OCI-M1 (cell line): ENCODE measurements around the gene ESF1.

Source experiments
- DNase-seq: peaks from one replicate; lab custom pipeline; 2025; lab: John Stamatoyannopoulos, UW

Gene ESF1

GRCh38 chr20:13784893-13785715 is at the start of gene ESF1, which contains the start of gene NDUFAF5:
ESF1 (minus strand) TSS chr20:13784919; CDS start chr20:13783140, 1,779 bp downstream.
NDUFAF5 (plus strand) TSS chr20:13785028; CDS start chr20:13785069, 41 bp downstream.
- peak; percentile 97 for DNase-seq

- DNase-seq, result no peak
These were observed 46.8 kb upstream of the ESF1 start for GRCh38 chr20:13831476-13831875.

GRCh38 chr20:13825465-13825864 is 40.7 kb upstream of the ESF1 start:
- DNase-seq, result no peak

- DNase-seq, result no peak
These were observed 39.7 kb upstream of the ESF1 start for GRCh38 chr20:13824459-13824858.

DNA sequence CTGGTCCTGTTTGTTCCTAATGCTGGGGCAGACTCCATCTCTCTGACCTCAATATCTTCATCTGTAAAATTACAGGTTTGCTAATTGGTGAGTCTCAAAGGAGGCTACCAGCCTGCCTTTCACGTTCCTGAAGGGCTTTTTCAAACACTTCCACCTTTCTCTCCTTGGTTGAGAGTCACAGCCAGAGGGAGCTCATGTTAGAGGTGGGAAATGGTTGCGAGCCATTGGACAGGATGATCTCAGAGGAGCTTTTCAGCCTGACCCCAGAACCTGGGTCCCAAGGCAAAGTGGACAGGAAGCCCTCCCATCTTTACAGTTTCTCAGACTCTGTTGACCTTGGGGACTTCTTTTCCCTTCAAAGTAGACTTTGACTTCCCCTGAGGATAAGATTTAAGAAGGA is 37.7 kb upstream of the ESF1 start:
- no peak for DNase-seq

- no peak for DNase-seq
These were observed 37.2 kb upstream of the ESF1 start for GRCh38 chr20:13821876-13822275.

GRCh38 chr20:13819885-13820645 is 35.3 kb upstream of the ESF1 start:
- DNase-seq, result peak; percentile 76

DNA sequence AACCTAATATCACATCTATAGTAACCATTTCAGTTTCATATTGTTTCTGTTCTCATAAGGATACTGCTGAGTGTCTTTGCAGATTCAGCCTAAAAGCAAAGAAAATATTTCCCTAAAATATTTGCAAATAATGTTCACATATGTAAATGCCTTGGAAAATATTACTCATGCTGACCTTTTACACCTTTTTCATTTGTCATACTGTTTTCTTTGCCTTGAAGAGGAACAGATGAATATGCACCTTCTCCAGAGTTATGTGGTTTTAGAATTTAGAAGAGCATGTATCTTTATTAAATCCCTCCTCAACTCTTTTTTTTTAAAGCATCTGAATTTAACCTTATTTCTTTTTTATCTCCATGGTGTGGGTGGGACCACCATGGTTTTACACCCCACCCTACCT is 32.6 kb upstream of the ESF1 start:
- DNase-seq, result no peak

DNA sequence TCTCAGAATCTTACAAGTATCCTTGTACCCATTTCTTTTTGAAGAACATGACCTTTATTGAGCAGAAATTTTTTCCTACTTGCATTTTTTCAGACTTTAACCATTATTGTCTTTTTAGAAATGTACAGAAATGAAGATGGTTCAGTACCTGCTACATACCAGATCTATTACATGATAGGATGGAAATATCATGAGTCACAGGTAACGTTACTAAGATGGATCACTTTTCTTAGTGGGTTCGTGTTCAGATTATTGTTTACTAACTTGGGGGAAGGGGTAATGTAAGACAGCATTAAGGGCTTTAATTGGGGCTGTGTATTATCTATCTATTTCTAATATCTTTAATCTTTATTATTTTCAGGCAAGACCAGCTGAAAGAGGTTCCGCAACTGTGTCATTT is 32.0 kb upstream of the ESF1 start:
- DNase-seq, result no peak

- DNase-seq, result no peak
These were observed 30.0 kb upstream of the ESF1 start for GRCh38 chr20:13814672-13815071.

GRCh38 chr20:13813910-13814309 is 29.2 kb upstream of the ESF1 start:
- DNase-seq, result no peak

GRCh38 chr20:13810446-13810845 is 25.7 kb upstream of the ESF1 start:
- no peak for DNase-seq

GRCh38 chr20:13809855-13810254 is 25.1 kb upstream of the ESF1 start:
- no peak for DNase-seq

DNA sequence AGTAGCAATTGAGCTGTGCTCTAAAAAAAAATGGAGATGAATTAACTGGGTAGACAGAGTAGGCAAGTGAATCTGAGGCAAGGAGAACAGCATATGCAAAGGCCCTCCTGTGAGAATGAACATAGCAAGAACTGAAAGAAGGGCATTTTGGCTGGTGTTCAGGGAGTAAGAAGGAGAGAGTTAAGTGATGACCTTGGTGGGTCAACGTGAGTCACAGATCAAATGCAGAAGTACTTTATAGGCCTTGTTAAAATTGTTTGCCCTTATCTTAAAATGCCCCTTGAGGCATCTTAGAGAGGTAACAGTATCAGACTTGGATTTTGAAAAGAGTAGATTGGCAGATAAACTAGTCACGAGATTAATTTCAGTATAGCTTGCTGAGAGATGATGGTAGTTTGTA is 24.7 kb upstream of the ESF1 start:
- DNase-seq, result no peak

DNA sequence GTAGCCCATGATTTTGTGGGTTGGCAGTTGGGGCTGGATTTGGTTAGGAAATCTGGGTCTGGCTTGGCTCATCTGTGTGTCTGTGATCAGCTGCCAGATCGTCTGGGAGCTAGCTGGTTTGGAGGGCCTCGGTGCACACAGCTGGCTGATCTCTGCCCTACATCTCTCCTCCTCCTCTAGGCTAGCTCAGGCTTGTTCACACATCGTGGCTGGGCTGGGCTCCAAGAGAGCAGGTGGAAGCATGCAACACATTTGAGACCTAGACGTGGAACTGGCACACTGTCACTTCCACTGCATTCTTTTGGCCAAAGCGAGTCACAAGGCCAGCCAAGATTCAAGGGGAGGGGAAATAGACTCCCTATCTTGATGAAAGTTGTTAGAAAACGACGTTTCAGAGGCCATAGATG is 16.0 kb upstream of the ESF1 start:
- no peak for DNase-seq

GRCh38 chr20:13799974-13800373 is 15.3 kb upstream of the ESF1 start:
- DNase-seq, result no peak

DNA sequence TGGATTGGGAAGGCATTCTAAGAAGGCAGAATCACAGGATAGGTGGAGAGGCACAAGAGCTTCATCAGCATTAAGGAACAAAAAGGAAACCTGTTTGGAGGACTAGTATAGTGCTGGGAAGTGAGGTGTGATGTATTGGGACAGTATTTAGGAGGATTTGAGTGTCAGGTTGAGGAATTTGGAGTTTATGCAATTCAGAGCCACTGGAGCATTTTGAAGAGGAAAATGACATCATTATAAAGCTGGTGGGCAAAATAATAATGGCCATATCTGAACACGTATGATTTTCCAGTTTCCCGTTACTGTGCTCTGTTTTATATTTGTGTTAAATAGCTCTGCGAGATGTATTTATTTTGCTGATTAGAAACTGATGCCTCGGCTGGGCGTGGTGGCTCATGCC is 14.3 kb upstream of the ESF1 start:
- DNase-seq, result no peak

DNA sequence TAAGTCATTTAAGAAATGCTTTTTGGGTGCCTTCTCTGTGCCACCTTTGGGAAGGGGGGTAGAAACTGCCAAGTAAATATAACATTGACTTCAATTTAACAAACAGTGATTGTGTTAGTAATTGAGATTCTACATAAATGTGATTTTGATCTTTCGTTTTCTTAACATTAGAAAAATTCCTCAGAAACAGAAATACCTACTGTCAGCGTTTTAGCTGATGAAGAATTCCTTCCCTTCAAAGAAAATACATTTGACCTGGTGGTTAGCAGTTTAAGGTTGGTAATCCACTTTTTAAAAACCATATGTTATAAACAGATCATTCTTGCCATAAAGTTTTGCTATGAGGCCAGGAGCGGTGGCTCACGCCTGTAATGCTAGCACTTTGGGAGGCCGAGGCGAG is 9.9 kb upstream of the ESF1 start:
- no peak for DNase-seq

DNA sequence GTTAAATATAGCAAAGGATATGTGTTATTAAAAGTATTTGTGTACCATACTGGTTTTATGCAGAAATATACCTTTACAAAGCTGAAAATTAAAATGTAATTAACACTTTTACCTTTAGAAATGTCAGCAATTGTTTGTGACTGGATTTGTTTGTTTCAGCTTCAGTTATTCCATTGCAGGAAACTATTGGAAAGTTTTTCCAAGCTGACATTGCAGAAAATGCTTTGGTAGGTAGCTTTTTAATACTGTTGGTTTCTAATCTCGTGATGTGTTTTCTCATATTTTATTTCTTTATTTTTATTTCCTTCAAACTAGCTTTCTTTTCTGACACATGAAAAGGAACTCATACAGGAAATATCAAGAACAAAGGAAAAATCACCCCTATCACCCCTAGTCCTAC is 8.3 kb upstream of the ESF1 start:
- no peak for DNase-seq

DNA sequence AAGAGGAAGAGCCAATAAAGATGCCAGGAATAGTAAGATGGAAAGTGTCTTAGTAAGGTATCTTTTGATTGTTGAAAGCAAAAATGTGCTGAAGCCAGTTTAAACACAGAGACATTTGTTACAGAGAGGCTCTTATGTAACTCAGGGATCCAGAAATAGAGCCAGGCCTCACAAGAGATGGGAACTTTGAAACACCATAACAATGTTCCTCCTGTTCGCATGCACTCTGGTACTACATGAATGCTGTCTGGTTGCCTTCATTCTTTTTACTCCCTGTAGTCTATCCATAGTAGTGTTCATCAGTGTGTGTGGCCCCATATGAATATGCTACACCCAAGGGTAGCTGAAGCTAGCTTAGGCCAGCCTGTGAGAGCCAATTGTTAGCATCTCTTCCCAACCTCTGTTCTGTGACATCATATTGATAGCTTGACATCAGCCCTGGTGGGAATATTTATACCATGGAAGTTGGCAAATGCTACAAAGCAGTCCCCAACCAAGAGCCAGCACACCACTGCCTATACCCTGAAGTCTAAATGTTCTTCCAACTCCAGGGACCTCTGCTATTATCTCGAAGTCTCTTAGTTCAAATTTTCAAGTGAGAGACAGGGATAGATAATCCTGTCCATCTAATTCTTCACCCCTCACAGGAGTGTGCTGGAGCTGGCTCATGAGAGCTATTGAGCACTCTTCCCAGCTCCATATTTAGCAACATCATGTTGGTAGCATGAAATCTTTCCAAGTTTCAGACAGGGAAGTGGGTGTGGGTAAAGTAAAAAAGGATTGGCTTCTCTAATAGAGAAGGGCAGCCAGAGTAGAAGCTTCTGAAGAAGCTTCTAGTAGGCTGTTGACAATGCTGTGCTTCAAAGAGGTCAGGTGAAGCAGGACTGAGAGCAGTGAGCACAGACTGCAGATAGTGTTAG is 7.1 kb upstream of the ESF1 start:
- DNase-seq, result no peak

- no peak for DNase-seq
These were observed 6.0 kb upstream of the ESF1 start for GRCh38 chr20:13790708-13791107.

GRCh38 chr20:13788167-13788834 is 3.6 kb upstream of the ESF1 start:
- DNase-seq, result peak; percentile 72
